ENCODE data around the gene PYDC2. TPM values are rescaled to one million over a fixed set of nuclear protein-coding genes. Genes with fewer than 3 reads are reported as not detected.

PYDC2 gene
- total RNA-seq (10 to 100 TPM in 1 of 9 donors, not detected in 8; 63.2 TPM), polyA plus RNA-seq (not detected)
- long read RNA-seq, donor 1, result 0 reads
- long read RNA-seq, donor 2, result 0 reads
- long read RNA-seq, donor 3, result 0 reads
- long read RNA-seq, donor 4, result 0 reads
- long read RNA-seq, donor 5, result 0 reads
- long read RNA-seq, donor 6, result 0 reads
- long read RNA-seq, donor 7, result 0 reads
- long read RNA-seq, donor 8, result 0 reads
- long read RNA-seq, donor 9, result 0 reads
- long read RNA-seq, donor 10, result 0 reads

- Histone ChIP-seq H3K36me3 (replicated peaks in 1 of 2) (no peaks in the 10 kb centered on the region), H3K4me3 (no peak within 1 kb of the TSS), H3K27me3 (no peaks in the 10 kb centered on the region), H3K27ac (no peak within 1 kb of the TSS), H3K9me3 (replicated peaks in 1 of 3) (no peaks in the 10 kb centered on the region), H3K4me1 (replicated peaks in 1 of 2) (no peaks in the 10 kb centered on the region)
- intact Hi-C loops (cut with DNase I), result no loop called here
- no peak for TF ChIP-seq CTCF (IDR thresholded peaks at IDR 0.05)
- TF ChIP-seq POLR2A (IDR thresholded peaks at IDR 0.05), result no peak
- no peak for DNase-seq
- 40 to 75% (median 63%) methylated on average over 3 of the region's 3 CpGs for WGBS, 4 donors
Measured at GRCh38 chr3:191461113-191461595, at the start of gene PYDC2. PYDC2 (plus strand) TSS chr3:191461163; CDS start chr3:191461163, 0 bp downstream.

- 81 to 95% (median 85%) methylated on average over 1 of the region's 1 CpG for WGBS, 4 donors
Measured at GRCh38 chr3:191412759-191413158, 48.2 kb upstream of the PYDC2 start.

GRCh38 chr3:191414286-191414685 lies 46.7 kb upstream of the PYDC2 start:
- Histone ChIP-seq H3K4me1 (replicated peaks in 1 of 2) (peaks cover 0 to 3% of the 10 kb centered on the region in 2 donors), H3K27me3 (no peaks in the 10 kb centered on the region), H3K9me3 (replicated peaks in 1 of 3) (no peaks in the 10 kb centered on the region), H3K36me3 (replicated peaks in 1 of 2) (no peaks in the 10 kb centered on the region), H3K27ac (no peak overlapping the region), H3K4me3 (no peak overlapping the region)
- no peak for DNase-seq
- WGBS, 4 donors, result 13 to 26% (median 16%) methylated on average over 2 of the region's 2 CpGs
- intact Hi-C loops (cut with DNase I), result loop anchor here in 1 of 2 donors (10.0 kb wide), 1 partner anchor 1031 kb away; no protein-coding TSS in a partner anchor
- TF ChIP-seq POLR2A (IDR thresholded peaks at IDR 0.05), result no peak
- TF ChIP-seq CTCF (IDR thresholded peaks at IDR 0.05), result no peak

More at GRCh38 chr3:191412759-191413158, 48.2 kb upstream of the PYDC2 start:
- Histone ChIP-seq H3K36me3 (replicated peaks in 1 of 2) (no peaks in the 10 kb centered on the region), H3K4me3 (no peak overlapping the region), H3K9me3 (replicated peaks in 1 of 3) (no peaks in the 10 kb centered on the region), H3K4me1 (replicated peaks in 1 of 2) (peaks cover 0 to 3% of the 10 kb centered on the region in 2 donors), H3K27ac (no peak overlapping the region), H3K27me3 (no peaks in the 10 kb centered on the region)
- intact Hi-C loops (cut with DNase I), result loop anchor here in 1 of 2 donors (10.0 kb wide), 1 partner anchor 1032 kb away; no protein-coding TSS in a partner anchor
- TF ChIP-seq POLR2A (IDR thresholded peaks at IDR 0.05), result no peak
- no peak for TF ChIP-seq CTCF (IDR thresholded peaks at IDR 0.05)
- no peak for DNase-seq

- no peak for TF ChIP-seq CTCF (IDR thresholded peaks at IDR 0.05)
- no peak for TF ChIP-seq POLR2A (IDR thresholded peaks at IDR 0.05)
- no peak for DNase-seq
- no peak overlapping the region for H3K27ac ChIP-seq
- H3K9me3 ChIP-seq (replicated peaks in 1 of 3), result no peaks in the 10 kb centered on the region
- H3K36me3 ChIP-seq (replicated peaks in 1 of 2), result no peaks in the 10 kb centered on the region
- intact Hi-C loops (cut with DNase I), result loop anchor here in 1 of 2 donors (10.0 kb wide), 1 partner anchor 1030 kb away; no protein-coding TSS in a partner anchor
- no peak overlapping the region for H3K4me3 ChIP-seq
- WGBS, 4 donors, result 87 to 97% (median 94%) methylated on average over 1 of the region's 1 CpG
- no peaks in the 10 kb centered on the region for H3K27me3 ChIP-seq
- H3K4me1 ChIP-seq (replicated peaks in 1 of 2), result peaks cover 0 to 3% of the 10 kb centered on the region in 2 donors
Measured at GRCh38 chr3:191414732-191415131, 46.2 kb upstream of the PYDC2 start.

All from adrenal gland (tissue), 19 donors.